ENCODE measurements around the gene CPNE4.

- TF ChIP-seq EZH2 (optimal IDR thresholded peaks at IDR 0.05; ENCODE audit: low read depth, low read length), result no peak
- TF ChIP-seq, protein P1, sequence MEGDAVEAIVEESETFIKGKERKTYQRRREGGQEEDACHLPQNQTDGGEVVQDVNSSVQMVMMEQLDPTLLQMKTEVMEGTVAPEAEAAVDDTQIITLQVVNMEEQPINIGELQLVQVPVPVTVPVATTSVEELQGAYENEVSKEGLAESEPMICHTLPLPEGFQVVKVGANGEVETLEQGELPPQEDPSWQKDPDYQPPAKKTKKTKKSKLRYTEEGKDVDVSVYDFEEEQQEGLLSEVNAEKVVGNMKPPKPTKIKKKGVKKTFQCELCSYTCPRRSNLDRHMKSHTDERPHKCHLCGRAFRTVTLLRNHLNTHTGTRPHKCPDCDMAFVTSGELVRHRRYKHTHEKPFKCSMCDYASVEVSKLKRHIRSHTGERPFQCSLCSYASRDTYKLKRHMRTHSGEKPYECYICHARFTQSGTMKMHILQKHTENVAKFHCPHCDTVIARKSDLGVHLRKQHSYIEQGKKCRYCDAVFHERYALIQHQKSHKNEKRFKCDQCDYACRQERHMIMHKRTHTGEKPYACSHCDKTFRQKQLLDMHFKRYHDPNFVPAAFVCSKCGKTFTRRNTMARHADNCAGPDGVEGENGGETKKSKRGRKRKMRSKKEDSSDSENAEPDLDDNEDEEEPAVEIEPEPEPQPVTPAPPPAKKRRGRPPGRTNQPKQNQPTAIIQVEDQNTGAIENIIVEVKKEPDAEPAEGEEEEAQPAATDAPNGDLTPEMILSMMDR (IDR thresholded peaks at IDR 0.05; ENCODE audit: low read length), result no peak
Measured at GRCh38 chr3:132032959-132033358, 1.9 kb downstream of the CPNE4 start.
